ENCODE data around the gene GPC5. TPM values are rescaled to one million over a fixed set of nuclear protein-coding genes. Genes with fewer than 3 reads are reported as not detected.

GPC5 gene
- total and polyA plus RNA-seq, 9 donors, result 0.10 to 1.5 (median 0.38) TPM

DNA sequence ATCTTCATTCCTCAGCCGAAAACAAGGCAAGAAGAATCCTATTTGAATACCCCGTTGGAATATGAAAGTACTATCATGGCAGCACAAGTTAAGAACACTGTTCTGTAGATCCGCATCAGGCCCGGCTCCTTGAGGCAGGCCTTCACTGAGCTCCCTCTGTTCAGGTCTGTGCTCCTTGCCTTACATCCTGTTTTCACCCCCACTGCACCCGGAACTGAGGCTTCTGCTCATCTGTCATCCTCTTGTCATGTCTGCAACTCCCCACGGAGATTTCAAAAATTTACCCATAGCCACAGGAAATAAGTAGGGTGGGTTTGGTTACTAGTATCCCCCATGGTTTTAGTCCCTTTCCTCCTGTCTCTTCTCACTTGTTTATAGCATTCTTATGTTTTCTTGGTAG lies 861.9 kb downstream of the GPC5 start:
- TF ChIP-seq EP300 (IDR thresholded peaks at IDR 0.05) (no peak), POLR2A (IDR thresholded peaks at IDR 0.05) (no peak)
- TF ChIP-seq, protein P1, sequence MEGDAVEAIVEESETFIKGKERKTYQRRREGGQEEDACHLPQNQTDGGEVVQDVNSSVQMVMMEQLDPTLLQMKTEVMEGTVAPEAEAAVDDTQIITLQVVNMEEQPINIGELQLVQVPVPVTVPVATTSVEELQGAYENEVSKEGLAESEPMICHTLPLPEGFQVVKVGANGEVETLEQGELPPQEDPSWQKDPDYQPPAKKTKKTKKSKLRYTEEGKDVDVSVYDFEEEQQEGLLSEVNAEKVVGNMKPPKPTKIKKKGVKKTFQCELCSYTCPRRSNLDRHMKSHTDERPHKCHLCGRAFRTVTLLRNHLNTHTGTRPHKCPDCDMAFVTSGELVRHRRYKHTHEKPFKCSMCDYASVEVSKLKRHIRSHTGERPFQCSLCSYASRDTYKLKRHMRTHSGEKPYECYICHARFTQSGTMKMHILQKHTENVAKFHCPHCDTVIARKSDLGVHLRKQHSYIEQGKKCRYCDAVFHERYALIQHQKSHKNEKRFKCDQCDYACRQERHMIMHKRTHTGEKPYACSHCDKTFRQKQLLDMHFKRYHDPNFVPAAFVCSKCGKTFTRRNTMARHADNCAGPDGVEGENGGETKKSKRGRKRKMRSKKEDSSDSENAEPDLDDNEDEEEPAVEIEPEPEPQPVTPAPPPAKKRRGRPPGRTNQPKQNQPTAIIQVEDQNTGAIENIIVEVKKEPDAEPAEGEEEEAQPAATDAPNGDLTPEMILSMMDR (IDR thresholded peaks at IDR 0.05), result no peak
- H3K4me3 ChIP-seq, result no peak overlapping the region
- H3K27me3 ChIP-seq, result no peaks in the 10 kb centered on the region
- WGBS, 3 donors, result 83 to 89% (median 87%) methylated on average over 6 of the region's 6 CpGs
- H3K4me1 ChIP-seq (ENCODE audit: insufficient read depth), result peaks cover 3% of the 10 kb centered on the region
- DNase-seq, result no peak
- H3K27ac ChIP-seq, result no peak overlapping the region
- intact Hi-C loops (cut with DNase I), result no loop called here
- H3K36me3 ChIP-seq, result no peaks in the 10 kb centered on the region
- H3K9me3 ChIP-seq, result no peaks in the 10 kb centered on the region

DNA sequence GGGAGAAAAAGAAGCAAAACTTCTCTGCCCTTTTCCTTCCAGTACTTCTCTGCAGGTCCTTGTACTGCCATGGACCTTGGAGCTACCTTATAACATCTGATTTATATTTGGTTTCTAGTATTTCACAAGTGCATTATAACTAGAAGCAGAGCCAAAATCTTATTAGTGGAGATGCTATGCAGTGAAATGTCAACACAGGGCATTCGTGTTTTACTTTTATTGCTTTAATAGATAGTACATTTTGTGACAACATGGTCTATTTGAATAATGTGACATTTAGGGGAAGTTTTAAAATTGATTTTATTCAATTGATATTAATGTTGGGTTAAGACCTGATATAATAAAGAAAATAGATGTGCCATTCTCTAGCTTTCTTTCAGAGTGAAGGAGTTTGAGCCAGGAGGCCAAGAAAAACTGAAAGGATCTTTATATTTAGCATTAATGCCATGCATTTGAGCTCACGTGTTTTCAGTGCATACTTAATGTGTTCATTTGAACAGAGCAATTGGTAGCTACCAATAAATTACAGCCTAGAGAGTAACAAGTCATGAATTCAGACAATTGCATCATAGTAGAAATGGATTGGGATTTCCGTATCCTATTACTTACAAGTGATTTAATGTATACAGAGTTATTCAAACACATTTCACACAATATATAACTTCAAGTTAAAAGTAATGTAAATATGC lies 863.8 kb downstream of the GPC5 start:
- TF ChIP-seq EP300 (IDR thresholded peaks at IDR 0.05) (no peak), POLR2A (IDR thresholded peaks at IDR 0.05) (no peak)
- TF ChIP-seq, protein P1 (IDR thresholded peaks at IDR 0.05), result no peak
- peaks cover 3% of the 10 kb centered on the region for H3K4me1 ChIP-seq (ENCODE audit: insufficient read depth)
- H3K4me3 ChIP-seq, result no peak overlapping the region
- no peak overlapping the region for H3K27ac ChIP-seq
- DNase-seq, result no peak
- no peaks in the 10 kb centered on the region for H3K9me3 ChIP-seq
- intact Hi-C loops (cut with DNase I), result no loop called here
- no peaks in the 10 kb centered on the region for H3K36me3 ChIP-seq
- WGBS, 3 donors, result 61 to 79% (median 64%) methylated on average over 3 of the region's 3 CpGs
- no peaks in the 10 kb centered on the region for H3K27me3 ChIP-seq

DNA sequence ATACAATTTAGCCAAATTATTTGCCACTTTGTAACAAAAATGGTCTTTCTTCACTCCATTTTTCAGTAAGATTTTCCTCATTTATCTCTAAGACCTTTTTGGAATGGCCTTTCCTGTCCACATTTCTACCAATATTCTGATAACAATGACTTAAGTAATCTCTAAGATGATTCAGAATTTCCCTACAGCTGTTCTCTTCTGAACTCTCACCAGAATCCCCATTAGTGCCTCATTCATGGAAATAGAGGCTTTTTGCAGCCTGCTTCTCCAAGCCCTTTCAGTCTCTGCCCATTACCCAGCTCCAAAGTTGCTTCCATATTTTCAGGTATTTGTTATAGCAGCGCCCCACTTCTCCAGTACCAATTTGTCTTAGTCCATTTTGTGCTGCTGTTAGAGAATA lies 867.0 kb downstream of the GPC5 start:
- intact Hi-C loops (cut with DNase I), result no loop called here
- no peaks in the 10 kb centered on the region for H3K27me3 ChIP-seq
- no peak overlapping the region for H3K27ac ChIP-seq
- H3K4me3 ChIP-seq, result no peak overlapping the region
- H3K9me3 ChIP-seq, result no peaks in the 10 kb centered on the region
- WGBS, 3 donors, result 90 to 95% (median 92%) methylated on average over 1 of the region's 1 CpG
- TF ChIP-seq POLR2A (IDR thresholded peaks at IDR 0.05) (no peak), EP300 (IDR thresholded peaks at IDR 0.05) (no peak)
- TF ChIP-seq, protein P1 (IDR thresholded peaks at IDR 0.05), result no peak
- no peaks in the 10 kb centered on the region for H3K4me1 ChIP-seq (ENCODE audit: insufficient read depth)
- no peak for DNase-seq
- no peaks in the 10 kb centered on the region for H3K36me3 ChIP-seq

DNA sequence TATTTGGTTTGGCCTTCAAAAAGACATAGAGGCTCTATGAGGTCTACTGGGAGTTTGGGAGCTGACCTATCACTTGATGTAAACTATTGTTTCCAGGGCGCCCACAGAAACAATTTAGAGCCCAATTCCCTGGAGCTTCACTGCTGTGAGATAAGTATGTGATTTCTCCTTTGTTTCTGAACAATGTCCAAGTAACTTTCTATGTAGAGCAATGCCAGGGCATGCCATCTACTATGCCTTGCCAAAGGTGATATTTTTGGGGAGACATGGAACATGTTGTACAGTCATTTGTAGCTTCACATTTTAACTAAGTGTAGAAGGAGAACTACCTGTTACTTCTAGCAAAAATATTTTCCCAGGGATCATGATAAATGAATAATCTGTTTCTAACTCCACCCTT lies 872.6 kb downstream of the GPC5 start:
- Histone ChIP-seq H3K4me3 (no peak overlapping the region), H3K4me1 (ENCODE audit: insufficient read depth) (no peaks in the 10 kb centered on the region), H3K27me3 (no peaks in the 10 kb centered on the region), H3K36me3 (no peaks in the 10 kb centered on the region), H3K9me3 (no peaks in the 10 kb centered on the region), H3K27ac (no peak overlapping the region)
- 82 to 94% (median 88%) methylated on average over 1 of the region's 1 CpG for WGBS, 3 donors
- intact Hi-C loops (cut with DNase I), result no loop called here
- DNase-seq, result no peak
- TF ChIP-seq POLR2A (IDR thresholded peaks at IDR 0.05) (no peak), EP300 (IDR thresholded peaks at IDR 0.05) (no peak)
- TF ChIP-seq, protein P1 (IDR thresholded peaks at IDR 0.05), result no peak

Measured in ovary (tissue), 9 donors.